ENCODE data around the gene ARSJ. TPM values are rescaled to one million over a fixed set of nuclear protein-coding genes. Genes with fewer than 3 reads are reported as not detected.

Gene ARSJ
- total RNA-seq: 1 to 10 TPM; 1.8 to 5.2 (median 2.8) TPM

GRCh38 chr4:113979148-113979904 is at the start of gene ARSJ:
Gene ARSJ, minus strand, starts transcription at chr4:113979647. Its CDS starts 813 bp downstream, at chr4:113978834.
- Histone ChIP-seq H3K27ac (peak within 1 kb of the TSS; percentile 80 to 86 (median 84)), H3K27me3 (peaks cover 3% of the 10 kb centered on the region), H3K4me3 (peak within 1 kb of the TSS; percentile 49 to 81 (median 63)), H3K4me1 (peaks cover 0 to 20% (median 0%) of the 10 kb centered on the region in 4 donors), H3K9me3 (no peaks in the 10 kb centered on the region), H3K36me3 (no peaks in the 10 kb centered on the region)
- in situ Hi-C loops (cut with MboI; ENCODE audit: low pct_ligation_motif_present in 1 of 4, low pct_unique_long_range_greater_than_20kb in 1 of 4, low sequenced_read_pairs in 3 of 4) (no loop called here), intact Hi-C loops (cut with DNase I; ENCODE audit: low total_unique reads) (loop anchor here (10.0 kb wide), 1 partner anchor 585 kb away; no protein-coding TSS in a partner anchor)
- TF ChIP-seq EP300 (IDR thresholded peaks at IDR 0.05; ENCODE audit: low read depth): no peak
- TF ChIP-seq POLR2A (IDR thresholded peaks at IDR 0.05): peak; percentile 56
- peak in 2 of 5 experiments; percentile 4 to 14 for TF ChIP-seq CTCF (IDR thresholded peaks at IDR 0.05)
- TF ChIP-seq POLR2AphosphoS5 (IDR thresholded peaks at IDR 0.05): peak; percentile 20 to 72 (median 61)
- peak; percentile 54 for DNase-seq
- WGBS, 2 donors (ENCODE audit: low coverage in 1 of 2): 1 to 9% methylated on average over 25 to 50 of the region's 50 CpGs

- TF ChIP-seq CTCF (IDR thresholded peaks at IDR 0.05) (no peak), EP300 (IDR thresholded peaks at IDR 0.05; ENCODE audit: low read depth) (no peak), POLR2A (IDR thresholded peaks at IDR 0.05) (no peak), POLR2AphosphoS5 (IDR thresholded peaks at IDR 0.05) (no peak)
- Histone ChIP-seq H3K27me3 (no peaks in the 10 kb centered on the region), H3K4me3 (no peak overlapping the region), H3K36me3 (no peaks in the 10 kb centered on the region), H3K4me1 (peaks cover 0 to 6% (median 0%) of the 10 kb centered on the region in 4 donors), H3K9me3 (no peaks in the 10 kb centered on the region), H3K27ac (no peak overlapping the region)
- intact Hi-C loops (cut with DNase I; ENCODE audit: low total_unique reads): no loop called here
- no peak for DNase-seq
- in situ Hi-C loops (cut with MboI; ENCODE audit: low pct_ligation_motif_present in 1 of 4, low pct_unique_long_range_greater_than_20kb in 1 of 4, low sequenced_read_pairs in 3 of 4): no loop called here
Measured at GRCh38 chr4:114028071-114028470, 48.6 kb upstream of the ARSJ start.

- intact Hi-C loops (cut with DNase I; ENCODE audit: low total_unique reads): no loop called here
- DNase-seq: no peak
- no peaks in the 10 kb centered on the region for H3K9me3 ChIP-seq
- in situ Hi-C loops (cut with MboI; ENCODE audit: low pct_ligation_motif_present in 1 of 4, low pct_unique_long_range_greater_than_20kb in 1 of 4, low sequenced_read_pairs in 3 of 4): no loop called here
- TF ChIP-seq EP300 (IDR thresholded peaks at IDR 0.05; ENCODE audit: low read depth): no peak
- TF ChIP-seq CTCF (IDR thresholded peaks at IDR 0.05): no peak
- no peak for TF ChIP-seq POLR2A (IDR thresholded peaks at IDR 0.05)
- TF ChIP-seq POLR2AphosphoS5 (IDR thresholded peaks at IDR 0.05): no peak
- H3K36me3 ChIP-seq: no peaks in the 10 kb centered on the region
- H3K4me3 ChIP-seq: no peak overlapping the region
- H3K27me3 ChIP-seq: no peaks in the 10 kb centered on the region
- peaks cover 0 to 6% (median 0%) of the 10 kb centered on the region in 4 donors for H3K4me1 ChIP-seq
- H3K27ac ChIP-seq: no peak overlapping the region
Measured at GRCh38 chr4:114027596-114027995, 48.1 kb upstream of the ARSJ start.

- H3K4me1 ChIP-seq: peaks cover 0 to 6% (median 0%) of the 10 kb centered on the region in 4 donors
- no peaks in the 10 kb centered on the region for H3K9me3 ChIP-seq
- H3K4me3 ChIP-seq: no peak overlapping the region
- H3K36me3 ChIP-seq: no peaks in the 10 kb centered on the region
- intact Hi-C loops (cut with DNase I; ENCODE audit: low total_unique reads) (no loop called here), in situ Hi-C loops (cut with MboI; ENCODE audit: low pct_ligation_motif_present in 1 of 4, low pct_unique_long_range_greater_than_20kb in 1 of 4, low sequenced_read_pairs in 3 of 4) (no loop called here)
- DNase-seq: no peak
- 79% methylated on average over 3 of the region's 3 CpGs; no CpG with 5 or more reads in 1 of the 2 donors for WGBS, 2 donors (ENCODE audit: low coverage in 1 of 2)
- H3K27me3 ChIP-seq: no peaks in the 10 kb centered on the region
- H3K27ac ChIP-seq: no peak overlapping the region
- TF ChIP-seq CTCF (IDR thresholded peaks at IDR 0.05) (no peak), EP300 (IDR thresholded peaks at IDR 0.05; ENCODE audit: low read depth) (no peak), POLR2A (IDR thresholded peaks at IDR 0.05) (no peak), POLR2AphosphoS5 (IDR thresholded peaks at IDR 0.05) (no peak)
Measured at GRCh38 chr4:114026447-114026846, 47.0 kb upstream of the ARSJ start.
